ENCODE measurements around the gene MIPOL1. TPM values are rescaled to one million over a fixed set of nuclear protein-coding genes. Genes with fewer than 3 reads are reported as not detected.

The MIPOL1 gene
- total and polyA plus RNA-seq, 2 of the 13 experiments (the other 11 are each of a cell fraction or from before 2014, with no cell fraction given): 8.6 to 34.2 TPM

- TF ChIP-seq HMG20B (CRISPR knock-in tag; conservative IDR thresholded peaks at IDR 0.05): no peak; the same call in 1 of the 2 replicates
- peak; percentile 86; the same call in 1 of the 2 replicates for TF ChIP-seq ZNF510 (CRISPR knock-in tag; IDR thresholded peaks at IDR 0.05; ENCODE audit: low read depth)
- peak; percentile 95 for TF ChIP-seq KLF12 (CRISPR knock-in tag; IDR thresholded peaks at IDR 0.05; ENCODE audit: borderline replicate concordance)
- TF ChIP-seq ZKSCAN5 (CRISPR knock-in tag; IDR thresholded peaks at IDR 0.05): no peak
- peak; percentile 90; the same call in 1 of the 2 replicates for TF ChIP-seq ZNF570 (CRISPR knock-in tag; IDR thresholded peaks at IDR 0.05; ENCODE audit: borderline replicate concordance)
- TF ChIP-seq GRHL1 (CRISPR knock-in tag; conservative IDR thresholded peaks at IDR 0.05): no peak
- peak; percentile 87 for TF ChIP-seq ZNF768 (CRISPR knock-in tag; IDR thresholded peaks at IDR 0.05)
- peak; percentile 94 for TF ChIP-seq TBX2 (CRISPR knock-in tag; IDR thresholded peaks at IDR 0.05; ENCODE audit: borderline replicate concordance)
- peak; percentile 99 for TF ChIP-seq ZNF451 (CRISPR knock-in tag; IDR thresholded peaks at IDR 0.05)
- no peak for TF ChIP-seq TBP (CRISPR knock-in tag; IDR thresholded peaks at IDR 0.05)
- TF ChIP-seq RERE (CRISPR knock-in tag; IDR thresholded peaks at IDR 0.05; ENCODE audit: low read depth): peak; percentile 50; the same call in 1 of the 2 replicates
- no peak for TF ChIP-seq TIGD3 (CRISPR knock-in tag; IDR thresholded peaks at IDR 0.05; ENCODE audit: borderline replicate concordance)
- TF ChIP-seq SMAD3 (CRISPR knock-in tag; IDR thresholded peaks at IDR 0.05): peak; percentile 71
- TF ChIP-seq NR2F6 (IDR thresholded peaks at IDR 0.05): no peak
- TF ChIP-seq NR2F6 (CRISPR knock-in tag; IDR thresholded peaks at IDR 0.05): peak; percentile 68
- peak in 1 of 2 experiments; percentile 56; a peak in 1 of 4 replicates for TF ChIP-seq EP300 (IDR thresholded peaks at IDR 0.05; ENCODE audit: low read depth in 2 of 2, low read length in 2 of 2)
- peak; percentile 63 for TF ChIP-seq EP300 (CRISPR knock-in tag; IDR thresholded peaks at IDR 0.05; ENCODE audit: borderline replicate concordance)
- peak; percentile 80 for TF ChIP-seq ZNF770 (CRISPR knock-in tag; IDR thresholded peaks at IDR 0.05)
- peak; percentile 85; the same call in 1 of the 2 replicates for TF ChIP-seq ZNF674 (CRISPR knock-in tag; IDR thresholded peaks at IDR 0.05; ENCODE audit: low read depth)
Observed at GRCh38 chr14:37197421-37198272, at the start of gene MIPOL1 (continued).
